Germinal center (tissue), 1 donor: ENCODE results near the gene MTA3.
"Not testable (repeated sequence)": the region's sequence is repeated elsewhere in the genome, so short reads cannot be mapped to it uniquely, and the experiment has no call there.

Experiments used
- DNase-seq: peaks from one replicate; pipeline ENCODE4 v3.0.0; 2012; ENCODE audit warnings: mixed read lengths, low spot score

The MTA3 gene

GRCh38 chr2:42567364-42567763 lies 1.1 kb upstream of the MTA3 start:
- no peak for DNase-seq

GRCh38 chr2:42567806-42568400 lies 529 bp upstream of the MTA3 start:
- peak; percentile 92 for DNase-seq

- no peak for DNase-seq
Observed at GRCh38 chr2:42569116-42569711, 782 bp downstream of the MTA3 start.

- DNase-seq = no peak
Observed at GRCh38 chr2:42569883-42570282, 1.5 kb downstream of the MTA3 start.

- no peak for DNase-seq
Observed at GRCh38 chr2:42572297-42573081, 4.1 kb downstream of the MTA3 start.

- no peak for DNase-seq
Observed at GRCh38 chr2:42573256-42573655, 4.8 kb downstream of the MTA3 start.

GRCh38 chr2:42575458-42576064 lies 7.1 kb downstream of the MTA3 start:
- no peak for DNase-seq

- no peak for DNase-seq
Observed at GRCh38 chr2:42578621-42579020, 10.2 kb downstream of the MTA3 start.

- DNase-seq = no peak
Observed at GRCh38 chr2:42581257-42581656, 12.8 kb downstream of the MTA3 start.

GRCh38 chr2:42584628-42585027 lies 16.2 kb downstream of the MTA3 start:
- DNase-seq = not testable (repeated sequence)

- DNase-seq = no peak
Observed at GRCh38 chr2:42585779-42586178, 17.3 kb downstream of the MTA3 start.

GRCh38 chr2:42587526-42588117 lies 19.2 kb downstream of the MTA3 start:
- DNase-seq = no peak

- no peak for DNase-seq
Observed at GRCh38 chr2:42588121-42588520, 19.7 kb downstream of the MTA3 start.

GRCh38 chr2:42590176-42590575 lies 21.7 kb downstream of the MTA3 start:
- no peak for DNase-seq

GRCh38 chr2:42593282-42593681 lies 24.9 kb downstream of the MTA3 start:
- DNase-seq = no peak

- peak; percentile 32 for DNase-seq
Observed at GRCh38 chr2:42598656-42599055, 30.2 kb downstream of the MTA3 start.

GRCh38 chr2:42601076-42601475 lies 32.6 kb downstream of the MTA3 start:
- DNase-seq = no peak

GRCh38 chr2:42602218-42602875 lies 33.9 kb downstream of the MTA3 start:
- no peak for DNase-seq

GRCh38 chr2:42602876-42603219 lies 34.4 kb downstream of the MTA3 start:
- DNase-seq = no peak

GRCh38 chr2:42604341-42604867 lies 36.0 kb downstream of the MTA3 start:
- DNase-seq = not testable (repeated sequence)

GRCh38 chr2:42606166-42606565 lies 37.7 kb downstream of the MTA3 start:
- DNase-seq = not testable (repeated sequence)

- no peak for DNase-seq
Observed at GRCh38 chr2:42607101-42607637, 38.7 kb downstream of the MTA3 start.
